ENCODE measurements around the gene CLIC3.

Gene CLIC3

DNA sequence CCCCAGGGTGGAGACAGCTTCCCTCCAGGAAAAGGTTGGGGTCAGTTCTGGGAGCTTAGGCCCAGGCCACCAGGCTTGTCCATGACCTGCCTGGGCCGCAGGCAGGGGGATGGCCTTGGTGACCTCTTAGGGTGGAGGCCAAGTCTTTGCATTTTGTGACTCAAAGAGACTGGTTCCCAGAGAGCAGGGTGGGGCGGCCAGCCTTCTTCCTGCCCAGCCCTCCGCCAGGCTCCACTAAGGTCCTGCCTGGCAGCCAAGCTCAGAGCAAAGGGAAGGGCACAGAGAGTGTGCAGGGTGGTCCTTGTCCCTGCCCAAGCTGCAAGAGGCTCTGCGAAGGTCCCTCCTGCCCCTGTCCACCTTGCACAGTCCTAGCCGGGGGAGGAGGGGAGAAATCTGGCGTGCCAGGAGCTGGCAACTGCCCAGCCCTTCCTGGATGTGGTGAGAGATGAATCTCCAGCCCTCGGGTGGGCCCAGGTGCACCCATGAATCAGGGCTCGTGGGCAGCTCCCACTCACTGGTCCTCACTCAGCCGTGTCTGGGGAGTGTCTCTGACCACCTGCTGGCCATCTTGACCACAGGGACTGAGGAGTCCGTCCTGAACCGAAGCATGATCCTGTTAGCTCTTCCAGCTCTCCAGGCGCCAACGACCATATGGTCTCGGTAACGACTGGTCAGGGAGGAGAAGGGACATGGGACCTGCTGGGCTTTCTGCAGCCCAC is 21.4 kb downstream of the CLIC3 start:
- no peak for TF ChIP-seq EZH2phosphoT487 (IDR thresholded peaks at IDR 0.05; ENCODE audit: low read depth)
- TF ChIP-seq, protein P1, sequence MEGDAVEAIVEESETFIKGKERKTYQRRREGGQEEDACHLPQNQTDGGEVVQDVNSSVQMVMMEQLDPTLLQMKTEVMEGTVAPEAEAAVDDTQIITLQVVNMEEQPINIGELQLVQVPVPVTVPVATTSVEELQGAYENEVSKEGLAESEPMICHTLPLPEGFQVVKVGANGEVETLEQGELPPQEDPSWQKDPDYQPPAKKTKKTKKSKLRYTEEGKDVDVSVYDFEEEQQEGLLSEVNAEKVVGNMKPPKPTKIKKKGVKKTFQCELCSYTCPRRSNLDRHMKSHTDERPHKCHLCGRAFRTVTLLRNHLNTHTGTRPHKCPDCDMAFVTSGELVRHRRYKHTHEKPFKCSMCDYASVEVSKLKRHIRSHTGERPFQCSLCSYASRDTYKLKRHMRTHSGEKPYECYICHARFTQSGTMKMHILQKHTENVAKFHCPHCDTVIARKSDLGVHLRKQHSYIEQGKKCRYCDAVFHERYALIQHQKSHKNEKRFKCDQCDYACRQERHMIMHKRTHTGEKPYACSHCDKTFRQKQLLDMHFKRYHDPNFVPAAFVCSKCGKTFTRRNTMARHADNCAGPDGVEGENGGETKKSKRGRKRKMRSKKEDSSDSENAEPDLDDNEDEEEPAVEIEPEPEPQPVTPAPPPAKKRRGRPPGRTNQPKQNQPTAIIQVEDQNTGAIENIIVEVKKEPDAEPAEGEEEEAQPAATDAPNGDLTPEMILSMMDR (IDR thresholded peaks at IDR 0.05; ENCODE audit: low read depth, low read length), result no peak
- H2AFZ ChIP-seq (ENCODE audit: low read depth, low read length), result no peak overlapping the region

DNA sequence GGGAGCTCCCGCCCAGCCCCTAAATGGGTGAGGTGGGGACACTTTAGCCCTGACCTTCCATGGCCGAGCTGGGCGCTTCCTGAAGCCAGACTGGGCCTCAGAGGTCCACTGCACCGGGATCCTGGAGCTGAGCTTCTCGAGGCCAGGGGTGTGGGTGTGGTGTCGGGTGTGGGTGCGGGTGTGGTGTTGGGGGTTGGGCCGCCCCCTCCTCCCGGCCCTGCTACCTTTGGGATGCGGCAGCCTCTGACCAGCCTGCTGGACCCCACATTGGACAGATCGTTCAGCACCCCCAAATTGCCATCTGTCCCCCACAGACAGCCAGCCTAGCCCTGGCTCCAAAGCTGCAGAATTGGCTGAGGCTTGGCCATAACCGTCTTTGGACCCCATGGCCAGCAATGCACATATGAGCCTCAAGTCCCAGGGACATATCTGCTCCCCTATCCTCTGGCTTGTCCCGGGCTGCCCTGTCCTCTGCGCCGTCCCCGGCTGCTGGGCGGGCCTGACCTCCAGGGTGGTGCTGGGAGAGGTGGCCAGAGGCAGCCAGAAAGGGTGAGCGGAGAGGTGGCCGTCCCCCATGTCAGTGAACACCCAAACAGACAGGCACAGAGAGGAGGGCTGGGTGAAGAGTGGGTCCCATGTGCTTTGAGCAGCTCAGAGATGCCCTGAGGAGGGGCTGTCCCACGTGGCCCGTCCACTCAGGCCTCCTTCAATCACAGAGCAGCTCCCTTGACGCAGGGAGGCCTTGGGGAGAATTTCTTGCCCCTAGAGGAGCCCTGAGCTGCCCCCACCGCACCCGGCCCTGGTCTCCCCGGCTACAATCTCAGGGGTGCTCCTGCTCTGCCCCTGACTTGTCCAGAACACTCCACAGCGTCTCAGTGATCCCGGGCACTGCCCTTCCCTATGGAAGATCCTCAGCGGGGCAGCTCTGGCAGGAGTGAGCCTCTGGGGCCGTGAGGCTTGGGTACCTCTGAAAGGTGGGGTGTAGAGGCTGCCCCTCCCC is 22.4 kb downstream of the CLIC3 start:
- Histone ChIP-seq H3K4me3 (ENCODE audit: low read length) (no peak overlapping the region), H3K9me3 (ENCODE audit: insufficient read depth, low read length) (no peaks in the 10 kb centered on the region), H3K27ac (ENCODE audit: low read length) (no peak overlapping the region), H3K79me2 (ENCODE audit: low read length) (no peaks in the 10 kb centered on the region), H3K36me3 (replicated peaks; ENCODE audit: low read depth, low read length) (no peaks in the 10 kb centered on the region), H2AFZ (ENCODE audit: low read depth, low read length) (no peak overlapping the region), H3K9ac (ENCODE audit: low read length) (no peak overlapping the region), H3K4me2 (ENCODE audit: low read length) (no peak overlapping the region), H4K20me1 (ENCODE audit: insufficient read depth, low read length) (no peaks in the 10 kb centered on the region), H3K27me3 (ENCODE audit: low read depth, low read length) (peaks cover 8% of the 10 kb centered on the region; the same call in 1 of the 2 replicates), H3K4me1 (ENCODE audit: low read length) (no peaks in the 10 kb centered on the region)
- TF ChIP-seq EZH2phosphoT487 (IDR thresholded peaks at IDR 0.05; ENCODE audit: low read depth), result no peak
- TF ChIP-seq, protein P1 (IDR thresholded peaks at IDR 0.05; ENCODE audit: low read depth, low read length), result no peak

More for the DNA sequence above, 21.4 kb downstream of the CLIC3 start:
- Histone ChIP-seq H3K27ac (ENCODE audit: low read length) (no peak overlapping the region), H4K20me1 (ENCODE audit: insufficient read depth, low read length) (no peaks in the 10 kb centered on the region), H3K9ac (ENCODE audit: low read length) (no peak overlapping the region), H3K9me3 (ENCODE audit: insufficient read depth, low read length) (no peaks in the 10 kb centered on the region), H3K4me3 (ENCODE audit: low read length) (no peak overlapping the region), H3K4me2 (ENCODE audit: low read length) (no peak overlapping the region), H3K27me3 (ENCODE audit: low read depth, low read length) (peaks cover 8% of the 10 kb centered on the region; the same call in 1 of the 2 replicates), H3K79me2 (ENCODE audit: low read length) (no peaks in the 10 kb centered on the region), H3K4me1 (ENCODE audit: low read length) (no peaks in the 10 kb centered on the region), H3K36me3 (replicated peaks; ENCODE audit: low read depth, low read length) (no peaks in the 10 kb centered on the region)

DNA sequence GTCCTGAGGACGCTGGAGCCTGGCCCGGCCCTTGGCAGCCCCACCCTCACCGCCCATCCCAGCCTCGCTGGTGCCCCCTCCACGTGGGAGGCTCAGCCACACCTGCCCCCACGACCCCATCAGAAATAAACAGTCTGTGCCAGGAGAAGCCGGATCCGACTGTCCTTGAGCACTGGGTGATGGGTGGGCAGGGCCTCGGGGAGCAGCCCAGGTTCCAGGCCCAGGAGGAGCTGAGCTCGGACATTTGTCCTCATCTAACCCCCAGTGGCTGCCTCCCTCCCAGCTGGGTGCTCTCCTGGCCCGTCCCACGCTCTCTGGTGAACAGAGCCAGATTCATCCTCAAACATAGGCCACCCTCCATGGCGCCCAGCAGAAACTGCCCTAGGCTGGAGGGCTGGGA is 23.6 kb downstream of the CLIC3 start:
- H3K4me3 ChIP-seq (ENCODE audit: low read length), result no peak overlapping the region
- no peaks in the 10 kb centered on the region for H3K9me3 ChIP-seq (ENCODE audit: insufficient read depth, low read length)
- TF ChIP-seq EZH2phosphoT487 (IDR thresholded peaks at IDR 0.05; ENCODE audit: low read depth), result no peak
- TF ChIP-seq, protein P1 (IDR thresholded peaks at IDR 0.05; ENCODE audit: low read depth, low read length), result no peak
- H3K4me2 ChIP-seq (ENCODE audit: low read length), result no peak overlapping the region
- H3K4me1 ChIP-seq (ENCODE audit: low read length), result no peaks in the 10 kb centered on the region
- H3K36me3 ChIP-seq (replicated peaks; ENCODE audit: low read depth, low read length), result no peaks in the 10 kb centered on the region
- H3K9ac ChIP-seq (ENCODE audit: low read length), result no peak overlapping the region
- no peaks in the 10 kb centered on the region for H4K20me1 ChIP-seq (ENCODE audit: insufficient read depth, low read length)
- peaks cover 8% of the 10 kb centered on the region; the same call in 1 of the 2 replicates for H3K27me3 ChIP-seq (ENCODE audit: low read depth, low read length)
- H3K79me2 ChIP-seq (ENCODE audit: low read length), result no peaks in the 10 kb centered on the region
- no peak overlapping the region for H3K27ac ChIP-seq (ENCODE audit: low read length)
- no peak overlapping the region for H2AFZ ChIP-seq (ENCODE audit: low read depth, low read length)

DNA sequence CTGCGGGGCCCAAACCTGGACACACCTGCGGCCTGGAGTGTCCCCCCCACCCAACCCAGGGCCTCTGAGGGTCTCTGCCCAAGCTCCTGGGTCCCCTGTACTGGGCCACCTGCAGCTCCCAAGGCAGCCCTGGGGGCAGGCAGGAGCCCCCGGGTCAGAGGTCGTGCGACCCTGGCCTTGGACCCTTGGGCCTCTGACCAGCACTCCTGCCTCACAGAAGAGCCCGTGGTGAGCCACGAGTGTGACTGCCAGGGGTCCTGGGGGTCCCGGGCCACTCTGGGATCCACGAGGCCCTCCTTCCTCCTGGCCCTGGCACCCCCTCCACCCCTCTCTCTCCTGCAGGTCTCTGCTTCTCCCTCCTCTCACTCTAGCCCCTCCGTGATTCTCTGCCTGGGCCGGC is 24.0 kb downstream of the CLIC3 start:
- TF ChIP-seq, protein P1 (IDR thresholded peaks at IDR 0.05; ENCODE audit: low read depth, low read length), result no peak
- no peak for TF ChIP-seq EZH2phosphoT487 (IDR thresholded peaks at IDR 0.05; ENCODE audit: low read depth)
- Histone ChIP-seq H3K4me1 (ENCODE audit: low read length) (no peaks in the 10 kb centered on the region), H3K27me3 (ENCODE audit: low read depth, low read length) (peaks cover 8% of the 10 kb centered on the region; the same call in 1 of the 2 replicates)

More for the DNA sequence above, 24.0 kb downstream of the CLIC3 start:
- no peaks in the 10 kb centered on the region for H3K9me3 ChIP-seq (ENCODE audit: insufficient read depth, low read length)
- H3K27ac ChIP-seq (ENCODE audit: low read length), result no peak overlapping the region
- H3K36me3 ChIP-seq (replicated peaks; ENCODE audit: low read depth, low read length), result no peaks in the 10 kb centered on the region
- no peak overlapping the region for H3K4me3 ChIP-seq (ENCODE audit: low read length)
- H3K9ac ChIP-seq (ENCODE audit: low read length), result no peak overlapping the region
- H3K79me2 ChIP-seq (ENCODE audit: low read length), result no peaks in the 10 kb centered on the region
- H2AFZ ChIP-seq (ENCODE audit: low read depth, low read length), result no peak overlapping the region
- H3K4me2 ChIP-seq (ENCODE audit: low read length), result no peak overlapping the region
- no peaks in the 10 kb centered on the region for H4K20me1 ChIP-seq (ENCODE audit: insufficient read depth, low read length)
